HEK293 (cell line): ENCODE data around the gene CDH24.

ENCODE experiments used
- KLF9 ChIP-seq: fragments of 450-650 bp; formaldehyde crosslinking; IDR thresholded peaks from 2 replicates; pipeline ENCODE4 v1.5.1; 2016; ENCODE audit warnings: missing biosample characterization, missing genetic modification characterization, low read depth
- YY1 ChIP-seq: fragments of 450-650 bp; formaldehyde crosslinking; IDR thresholded peaks from 2 replicates; pipeline ENCODE4 v1.5.1; 2018; ENCODE audit warnings: missing biosample characterization, missing genetic modification characterization
- ZNF585B ChIP-seq: fragments of 450-650 bp; formaldehyde crosslinking; IDR thresholded peaks from 2 replicates; pipeline ENCODE4 v1.5.1; 2016; ENCODE audit warnings: missing biosample characterization, missing genetic modification characterization
- ZNF792 ChIP-seq: fragments of 450-650 bp; formaldehyde crosslinking; IDR thresholded peaks from 2 replicates; pipeline ENCODE4 v1.5.1; 2016; ENCODE audit warnings: missing biosample characterization, missing genetic modification characterization
- TF ChIP-seq, protein P1 (sequence below): IDR thresholded peaks from 2 replicates; pipeline ENCODE4 v1.6.1; 2011; ENCODE audit warnings: mild to moderate bottlenecking, low read depth, low read length, borderline replicate concordance
- TF ChIP-seq, protein P2 (sequence below): fragments of 450-650 bp; formaldehyde crosslinking; IDR thresholded peaks from 2 replicates; pipeline ENCODE4 v1.5.1; 2016; ENCODE audit warnings: missing biosample characterization, missing genetic modification characterization
- TF ChIP-seq, protein P3 (sequence below): fragments of 450-650 bp; formaldehyde crosslinking; IDR thresholded peaks from 2 replicates; pipeline ENCODE4 v1.5.1; 2016; ENCODE audit warnings: missing biosample characterization, missing genetic modification characterization
- TF ChIP-seq, protein P4 (sequence below): fragments of 450-650 bp; formaldehyde crosslinking; IDR thresholded peaks from 2 replicates; pipeline ENCODE4 v1.5.1; 2016; ENCODE audit warnings: missing biosample characterization, missing genetic modification characterization
- TF ChIP-seq, protein P5 (sequence below): fragments of 450-650 bp; formaldehyde crosslinking; IDR thresholded peaks from 2 replicates; pipeline ENCODE4 v1.5.1; 2016; ENCODE audit warnings: missing biosample characterization, missing genetic modification characterization

DNA sequence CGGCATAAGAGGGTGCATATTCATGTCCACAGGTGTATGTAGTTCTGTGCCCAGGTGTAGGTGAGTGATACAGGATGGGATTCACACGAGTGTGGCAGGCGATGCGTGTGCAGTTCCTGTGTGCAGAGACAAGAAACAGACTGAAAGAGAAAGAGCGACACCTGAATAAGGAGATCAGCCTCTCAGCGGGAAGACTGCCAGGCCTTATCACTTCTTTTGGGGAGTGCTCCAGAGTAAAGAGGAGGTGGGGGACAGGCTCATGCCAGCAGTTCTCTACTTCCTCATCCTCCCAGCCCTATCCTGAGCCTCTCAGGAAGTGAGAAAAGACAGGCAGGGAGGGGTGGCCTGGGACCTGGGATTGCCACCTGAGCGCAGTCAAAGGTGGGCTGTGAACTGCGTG lies 12.5 kb downstream of the CDH24 start:
- TF ChIP-seq ZNF792 (no peak), ZNF585B (tag by site-specific recombination) (no peak), KLF9 (tag by site-specific recombination) (no peak), YY1 (no peak)
- TF ChIP-seq, protein P1, sequence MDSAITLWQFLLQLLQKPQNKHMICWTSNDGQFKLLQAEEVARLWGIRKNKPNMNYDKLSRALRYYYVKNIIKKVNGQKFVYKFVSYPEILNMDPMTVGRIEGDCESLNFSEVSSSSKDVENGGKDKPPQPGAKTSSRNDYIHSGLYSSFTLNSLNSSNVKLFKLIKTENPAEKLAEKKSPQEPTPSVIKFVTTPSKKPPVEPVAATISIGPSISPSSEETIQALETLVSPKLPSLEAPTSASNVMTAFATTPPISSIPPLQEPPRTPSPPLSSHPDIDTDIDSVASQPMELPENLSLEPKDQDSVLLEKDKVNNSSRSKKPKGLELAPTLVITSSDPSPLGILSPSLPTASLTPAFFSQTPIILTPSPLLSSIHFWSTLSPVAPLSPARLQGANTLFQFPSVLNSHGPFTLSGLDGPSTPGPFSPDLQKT, result no peak
- TF ChIP-seq, protein P2, sequence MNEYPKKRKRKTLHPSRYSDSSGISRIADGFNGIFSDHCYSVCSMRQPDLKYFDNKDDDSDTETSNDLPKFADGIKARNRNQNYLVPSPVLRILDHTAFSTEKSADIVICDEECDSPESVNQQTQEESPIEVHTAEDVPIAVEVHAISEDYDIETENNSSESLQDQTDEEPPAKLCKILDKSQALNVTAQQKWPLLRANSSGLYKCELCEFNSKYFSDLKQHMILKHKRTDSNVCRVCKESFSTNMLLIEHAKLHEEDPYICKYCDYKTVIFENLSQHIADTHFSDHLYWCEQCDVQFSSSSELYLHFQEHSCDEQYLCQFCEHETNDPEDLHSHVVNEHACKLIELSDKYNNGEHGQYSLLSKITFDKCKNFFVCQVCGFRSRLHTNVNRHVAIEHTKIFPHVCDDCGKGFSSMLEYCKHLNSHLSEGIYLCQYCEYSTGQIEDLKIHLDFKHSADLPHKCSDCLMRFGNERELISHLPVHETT (tag by site-specific recombination), result no peak
- TF ChIP-seq, protein P3, sequence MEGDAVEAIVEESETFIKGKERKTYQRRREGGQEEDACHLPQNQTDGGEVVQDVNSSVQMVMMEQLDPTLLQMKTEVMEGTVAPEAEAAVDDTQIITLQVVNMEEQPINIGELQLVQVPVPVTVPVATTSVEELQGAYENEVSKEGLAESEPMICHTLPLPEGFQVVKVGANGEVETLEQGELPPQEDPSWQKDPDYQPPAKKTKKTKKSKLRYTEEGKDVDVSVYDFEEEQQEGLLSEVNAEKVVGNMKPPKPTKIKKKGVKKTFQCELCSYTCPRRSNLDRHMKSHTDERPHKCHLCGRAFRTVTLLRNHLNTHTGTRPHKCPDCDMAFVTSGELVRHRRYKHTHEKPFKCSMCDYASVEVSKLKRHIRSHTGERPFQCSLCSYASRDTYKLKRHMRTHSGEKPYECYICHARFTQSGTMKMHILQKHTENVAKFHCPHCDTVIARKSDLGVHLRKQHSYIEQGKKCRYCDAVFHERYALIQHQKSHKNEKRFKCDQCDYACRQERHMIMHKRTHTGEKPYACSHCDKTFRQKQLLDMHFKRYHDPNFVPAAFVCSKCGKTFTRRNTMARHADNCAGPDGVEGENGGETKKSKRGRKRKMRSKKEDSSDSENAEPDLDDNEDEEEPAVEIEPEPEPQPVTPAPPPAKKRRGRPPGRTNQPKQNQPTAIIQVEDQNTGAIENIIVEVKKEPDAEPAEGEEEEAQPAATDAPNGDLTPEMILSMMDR (tag by site-specific recombination), result no peak
- TF ChIP-seq, protein P4, sequence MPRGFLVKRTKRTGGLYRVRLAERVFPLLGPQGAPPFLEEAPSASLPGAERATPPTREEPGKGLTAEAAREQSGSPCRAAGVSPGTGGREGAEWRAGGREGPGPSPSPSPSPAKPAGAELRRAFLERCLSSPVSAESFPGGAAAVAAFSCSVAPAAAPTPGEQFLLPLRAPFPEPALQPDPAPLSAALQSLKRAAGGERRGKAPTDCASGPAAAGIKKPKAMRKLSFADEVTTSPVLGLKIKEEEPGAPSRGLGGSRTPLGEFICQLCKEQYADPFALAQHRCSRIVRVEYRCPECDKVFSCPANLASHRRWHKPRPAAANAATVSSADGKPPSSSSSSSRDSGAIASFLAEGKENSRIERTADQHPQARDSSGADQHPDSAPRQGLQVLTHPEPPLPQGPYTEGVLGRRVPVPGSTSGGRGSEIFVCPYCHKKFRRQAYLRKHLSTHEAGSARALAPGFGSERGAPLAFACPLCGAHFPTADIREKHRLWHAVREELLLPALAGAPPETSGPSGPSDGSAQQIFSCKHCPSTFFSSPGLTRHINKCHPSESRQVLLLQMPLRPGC, result no peak
- TF ChIP-seq, protein P5, sequence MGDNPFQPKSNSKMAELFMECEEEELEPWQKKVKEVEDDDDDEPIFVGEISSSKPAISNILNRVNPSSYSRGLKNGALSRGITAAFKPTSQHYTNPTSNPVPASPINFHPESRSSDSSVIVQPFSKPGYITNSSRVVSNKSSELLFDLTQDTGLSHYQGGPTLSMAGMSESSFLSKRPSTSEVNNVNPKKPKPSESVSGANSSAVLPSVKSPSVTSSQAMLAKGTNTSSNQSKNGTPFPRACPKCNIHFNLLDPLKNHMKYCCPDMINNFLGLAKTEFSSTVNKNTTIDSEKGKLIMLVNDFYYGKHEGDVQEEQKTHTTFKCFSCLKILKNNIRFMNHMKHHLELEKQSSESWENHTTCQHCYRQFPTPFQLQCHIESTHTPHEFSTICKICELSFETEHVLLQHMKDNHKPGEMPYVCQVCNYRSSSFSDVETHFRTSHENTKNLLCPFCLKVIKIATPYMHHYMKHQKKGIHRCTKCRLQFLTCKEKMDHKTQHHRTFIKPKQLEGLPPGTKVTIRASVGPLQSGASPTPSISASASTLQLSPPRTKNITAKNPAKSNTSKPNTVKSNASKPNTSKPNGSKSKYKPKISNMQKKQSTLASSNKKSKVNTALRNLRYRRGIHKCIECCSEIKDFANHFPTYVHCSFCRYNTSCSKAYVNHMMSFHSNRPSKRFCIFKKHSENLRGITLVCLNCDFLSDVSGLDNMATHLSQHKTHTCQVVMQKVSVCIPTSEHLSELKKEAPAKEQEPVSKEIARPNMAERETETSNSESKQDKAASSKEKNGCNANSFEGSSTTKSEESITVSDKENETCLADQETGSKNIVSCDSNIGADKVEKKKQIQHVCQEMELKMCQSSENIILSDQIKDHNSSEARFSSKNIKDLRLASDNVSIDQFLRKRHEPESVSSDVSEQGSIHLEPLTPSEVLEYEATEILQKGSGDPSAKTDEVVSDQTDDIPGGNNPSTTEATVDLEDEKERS (tag by site-specific recombination), result no peak
